Loucy (cell line): ENCODE data around the gene ATP6V1G2.
A peak's percentile ranks its signal among the peaks of the same experiment; 100 is the strongest.

Source experiments
- EZH2phosphoT487 ChIP-seq: fragments of 200-600 bp; IDR thresholded peaks from 2 replicates; pipeline ENCODE4 v1.6.1; 2018; ENCODE audit warnings: antibody characterized with exemption, mild to moderate bottlenecking, moderate library complexity, borderline replicate concordance
- TF ChIP-seq, protein P1 (sequence below): fragments of 200-600 bp; sonication (generic); conservative IDR thresholded peaks from 2 replicates; pipeline ENCODE4 v1.5.1; 2014; ENCODE audit warnings: mild to moderate bottlenecking, antibody characterized with exemption, low read length

DNA sequence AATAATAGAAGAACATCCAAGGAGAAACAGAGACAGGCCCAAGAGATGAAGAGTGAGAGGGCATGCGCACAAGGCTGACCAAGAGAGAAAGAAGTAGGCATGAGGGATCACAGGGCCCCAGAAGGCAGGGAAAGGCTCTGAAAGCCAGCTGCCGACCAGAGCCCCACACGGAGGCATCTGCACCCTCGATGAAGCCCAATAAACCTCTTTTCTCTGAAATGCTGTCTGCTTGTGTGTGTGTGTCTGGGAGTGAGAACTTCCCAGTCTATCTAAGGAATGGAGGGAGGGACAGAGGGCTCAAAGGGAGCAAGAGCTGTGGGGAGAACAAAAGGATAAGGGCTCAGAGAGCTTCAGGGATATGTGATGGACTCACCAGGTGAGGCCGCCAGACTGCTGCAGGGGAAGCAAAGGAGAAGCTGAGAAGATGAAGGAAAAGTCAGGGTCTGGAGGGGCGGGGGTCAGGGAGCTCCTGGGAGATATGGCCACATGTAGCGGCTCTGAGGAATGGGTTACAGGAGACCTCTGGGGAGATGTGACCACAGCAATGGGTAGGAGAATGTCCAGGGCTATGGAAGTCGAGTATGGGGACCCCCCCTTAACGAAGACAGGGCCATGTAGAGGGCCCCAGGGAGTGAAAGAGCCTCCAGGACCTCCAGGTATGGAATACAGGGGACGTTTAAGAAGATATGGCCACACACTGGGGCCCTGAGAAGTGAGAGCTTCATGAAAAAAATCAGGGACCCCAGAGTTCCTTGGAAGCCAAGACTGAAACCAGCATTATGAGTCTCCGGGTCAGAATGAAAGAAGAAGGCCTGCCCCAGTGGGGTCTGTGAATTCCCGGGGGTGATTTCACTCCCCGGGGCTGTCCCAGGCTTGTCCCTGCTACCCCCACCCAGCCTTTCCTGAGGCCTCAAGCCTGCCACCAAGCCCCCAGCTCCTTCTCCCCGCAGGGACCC, 28.0 kb upstream of the ATP6V1G2 start:
- TF ChIP-seq, protein P1, sequence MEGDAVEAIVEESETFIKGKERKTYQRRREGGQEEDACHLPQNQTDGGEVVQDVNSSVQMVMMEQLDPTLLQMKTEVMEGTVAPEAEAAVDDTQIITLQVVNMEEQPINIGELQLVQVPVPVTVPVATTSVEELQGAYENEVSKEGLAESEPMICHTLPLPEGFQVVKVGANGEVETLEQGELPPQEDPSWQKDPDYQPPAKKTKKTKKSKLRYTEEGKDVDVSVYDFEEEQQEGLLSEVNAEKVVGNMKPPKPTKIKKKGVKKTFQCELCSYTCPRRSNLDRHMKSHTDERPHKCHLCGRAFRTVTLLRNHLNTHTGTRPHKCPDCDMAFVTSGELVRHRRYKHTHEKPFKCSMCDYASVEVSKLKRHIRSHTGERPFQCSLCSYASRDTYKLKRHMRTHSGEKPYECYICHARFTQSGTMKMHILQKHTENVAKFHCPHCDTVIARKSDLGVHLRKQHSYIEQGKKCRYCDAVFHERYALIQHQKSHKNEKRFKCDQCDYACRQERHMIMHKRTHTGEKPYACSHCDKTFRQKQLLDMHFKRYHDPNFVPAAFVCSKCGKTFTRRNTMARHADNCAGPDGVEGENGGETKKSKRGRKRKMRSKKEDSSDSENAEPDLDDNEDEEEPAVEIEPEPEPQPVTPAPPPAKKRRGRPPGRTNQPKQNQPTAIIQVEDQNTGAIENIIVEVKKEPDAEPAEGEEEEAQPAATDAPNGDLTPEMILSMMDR: peak; percentile 39; the same call in 1 of the 2 replicates
- TF ChIP-seq EZH2phosphoT487: no peak
